ENCODE data around the gene MARK1.

The MARK1 gene

DNA sequence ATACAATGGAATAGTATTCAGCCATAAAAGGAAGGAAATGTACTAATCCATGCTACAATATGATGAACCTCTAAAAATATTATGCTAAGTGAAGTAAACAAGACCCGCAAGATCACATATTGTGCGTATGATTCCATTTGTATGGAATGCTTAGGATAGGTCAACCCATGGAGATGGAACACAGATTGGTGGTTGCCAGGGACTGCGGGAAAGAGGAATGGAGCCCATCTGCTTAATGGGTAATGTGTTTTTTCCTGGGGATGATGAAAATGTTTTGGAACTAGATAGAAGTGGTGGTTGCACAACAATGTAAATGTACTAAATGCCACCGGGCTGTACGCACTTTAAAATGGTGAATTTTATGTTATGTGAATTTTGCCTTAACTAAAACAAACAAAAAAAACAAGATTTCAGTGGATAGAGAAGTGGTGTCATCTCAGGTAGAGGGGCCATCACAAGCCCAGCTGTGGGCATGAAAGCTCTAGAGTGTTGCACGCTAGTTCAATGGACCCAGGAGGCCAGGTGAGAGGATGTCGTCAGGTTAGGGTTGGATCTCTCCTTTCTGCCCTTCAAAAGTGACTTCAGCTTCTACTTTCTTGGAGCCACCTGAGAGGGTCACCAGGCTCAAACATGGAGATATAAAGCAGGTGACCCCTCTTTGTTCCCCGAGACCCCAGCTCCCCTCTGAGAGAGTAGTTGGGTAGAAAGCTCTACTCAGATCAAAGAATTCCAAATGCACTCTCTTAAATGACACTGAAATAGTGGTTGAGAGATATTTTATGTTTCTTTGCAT, 164.7 kb downstream of the MARK1 start:
- no peak for DNase-seq

GRCh38 chr1:220694866-220695382, 167.0 kb downstream of the MARK1 start:
- DNase-seq, result no peak

DNA sequence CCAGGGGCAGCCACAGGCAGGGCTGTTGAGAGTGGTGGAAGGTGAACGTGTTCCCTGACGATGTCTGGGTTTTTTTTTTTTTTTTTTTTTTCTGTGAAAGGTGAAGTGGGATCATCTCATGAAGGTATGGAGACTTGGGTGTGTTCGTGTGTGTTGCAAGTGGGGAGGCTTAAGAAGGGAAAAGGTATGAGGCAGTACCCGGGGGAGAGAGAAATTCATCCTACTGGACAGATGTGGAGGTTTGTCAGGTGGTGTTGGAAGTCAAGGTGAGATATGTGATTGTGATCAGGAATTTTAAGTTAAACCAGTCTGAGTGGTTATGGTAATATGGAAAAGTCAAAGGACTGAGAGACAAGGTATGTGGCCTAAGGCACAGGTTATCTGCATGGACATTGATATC, 167.5 kb downstream of the MARK1 start:
- DNase-seq, result no peak

DNA sequence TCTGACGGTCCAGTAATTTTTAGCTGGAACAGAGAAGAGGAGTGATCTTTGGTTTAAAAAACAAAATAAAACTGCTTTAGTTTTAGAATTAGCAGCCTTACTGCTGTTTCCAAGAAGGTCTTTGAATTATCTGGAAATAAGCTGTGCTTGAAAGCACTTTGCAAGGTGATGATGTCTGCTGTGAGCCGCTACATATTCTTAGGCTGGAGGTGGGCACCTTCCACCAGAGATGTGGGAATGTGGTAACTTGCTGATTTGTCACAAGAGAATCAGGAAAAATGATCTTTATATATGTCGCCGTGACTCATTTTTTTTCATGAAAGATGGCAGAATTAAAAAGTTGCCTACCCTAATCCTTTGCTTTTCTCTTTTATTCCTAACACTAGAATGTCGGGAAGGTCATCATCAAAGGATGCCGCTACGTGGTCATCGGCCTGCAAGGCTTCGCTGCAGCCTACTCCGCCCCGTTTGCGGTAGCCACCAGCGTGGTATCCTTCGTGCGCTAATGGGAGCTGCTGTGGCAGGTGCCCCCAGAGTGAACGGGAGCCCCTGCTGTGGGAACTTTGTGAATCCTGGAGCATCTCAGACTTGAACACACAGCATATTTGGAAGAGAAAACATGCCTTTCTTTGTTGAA, 168.4 kb downstream of the MARK1 start:
- DNase-seq, result no peak

DNA sequence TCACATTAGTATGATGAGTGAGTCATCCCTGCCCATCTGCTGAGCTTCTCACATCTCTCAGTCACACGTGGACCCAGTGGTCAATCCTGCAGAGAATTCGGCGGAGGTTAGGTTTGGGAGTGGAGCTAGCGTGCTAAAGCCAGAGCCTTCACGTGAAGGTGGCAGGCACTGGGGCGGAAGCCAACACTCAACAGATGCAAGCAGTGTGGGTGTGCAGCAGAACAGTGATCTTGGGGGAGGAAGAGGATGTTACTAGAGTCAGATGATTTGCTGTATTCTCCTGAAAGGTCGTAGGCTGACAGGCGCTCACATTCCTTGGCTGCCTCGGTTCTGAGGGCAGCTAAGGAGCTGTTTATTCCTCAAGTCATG, 168.9 kb downstream of the MARK1 start:
- DNase-seq, result no peak

GRCh38 chr1:220697326-220697725, 169.4 kb downstream of the MARK1 start:
- DNase-seq, result no peak

GRCh38 chr1:220698607-220699016, 170.7 kb downstream of the MARK1 start:
- DNase-seq, result no peak

GRCh38 chr1:220699044-220699443, 171.1 kb downstream of the MARK1 start:
- DNase-seq, result no peak

DNA sequence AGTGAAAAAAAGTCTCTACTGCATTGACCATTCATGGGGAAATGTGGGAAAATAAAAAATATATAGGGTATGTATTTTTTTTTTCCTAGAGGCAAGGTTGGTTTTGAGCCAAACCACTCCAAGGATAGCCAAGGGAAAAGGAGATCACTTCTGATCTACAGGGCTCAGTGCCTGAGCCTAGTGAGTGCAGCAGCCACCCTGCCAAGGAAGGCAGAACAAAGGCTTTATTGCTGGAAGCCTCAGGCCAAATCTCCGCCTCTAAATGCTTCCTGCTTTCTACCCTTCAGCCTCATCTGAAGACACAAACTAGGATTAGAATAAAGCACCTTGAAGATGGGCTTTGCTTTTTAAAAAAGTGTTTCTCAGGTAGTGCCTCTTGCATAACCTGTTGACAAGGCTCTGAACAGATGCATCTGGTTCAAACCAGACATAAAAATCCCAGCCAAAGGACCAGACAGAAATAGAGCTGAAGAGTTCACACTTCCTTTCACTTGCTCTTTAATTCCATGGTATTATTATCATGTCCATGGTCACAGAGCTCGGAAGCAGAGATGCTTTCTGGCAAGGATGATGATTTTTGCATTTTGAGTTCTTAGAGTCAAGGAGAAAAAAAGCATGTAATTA, 172.7 kb downstream of the MARK1 start:
- DNase-seq, result no peak

DNA sequence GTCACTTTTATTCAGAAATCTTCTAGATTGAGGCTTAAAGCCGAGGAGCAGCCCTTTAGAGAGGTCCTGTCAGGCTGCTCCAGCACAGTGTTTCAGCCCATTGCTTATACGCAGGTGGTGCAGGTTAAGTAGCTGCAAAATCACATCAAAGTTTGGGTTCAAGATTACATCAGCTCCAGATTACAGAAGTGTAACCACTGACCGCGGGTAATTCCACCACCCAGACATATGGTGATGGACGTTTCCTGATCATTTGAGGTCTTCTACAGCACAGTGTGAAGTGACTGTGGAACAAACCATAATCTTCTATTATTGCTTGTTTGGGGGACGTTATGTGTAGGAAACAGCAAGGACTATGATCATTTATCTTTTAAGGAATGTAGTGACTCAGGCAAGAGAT, 174.0 kb downstream of the MARK1 start:
- DNase-seq, result no peak

GRCh38 chr1:220702733-220703270, 174.9 kb downstream of the MARK1 start:
- peak; percentile 30 for DNase-seq

GRCh38 chr1:220703305-220703704, 175.4 kb downstream of the MARK1 start:
- no peak for DNase-seq

DNA sequence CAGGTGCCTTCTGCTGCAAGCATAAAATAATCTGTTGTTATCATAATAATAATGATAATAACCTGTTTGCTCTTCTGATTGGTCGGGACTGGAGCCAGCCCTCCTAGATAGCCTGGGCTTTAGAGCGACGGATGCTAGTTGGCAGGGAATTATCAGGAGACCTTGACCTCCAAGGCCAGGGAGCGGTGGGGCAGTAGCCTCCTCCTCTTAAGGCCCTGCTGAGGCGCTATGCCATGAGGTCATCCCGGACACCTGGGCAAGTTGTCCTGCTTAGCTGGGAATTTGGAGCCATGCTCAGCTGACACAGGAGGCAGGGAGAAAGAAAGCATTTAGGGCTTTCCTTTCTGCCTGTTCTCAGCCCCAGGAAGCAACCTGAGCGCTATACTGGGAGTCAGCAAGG, 177.8 kb downstream of the MARK1 start:
- DNase-seq, result no peak

- no peak for DNase-seq
Observed at GRCh38 chr1:220706480-220706879, 178.5 kb downstream of the MARK1 start.

GRCh38 chr1:220707160-220707559, 179.2 kb downstream of the MARK1 start:
- DNase-seq, result no peak

DNA sequence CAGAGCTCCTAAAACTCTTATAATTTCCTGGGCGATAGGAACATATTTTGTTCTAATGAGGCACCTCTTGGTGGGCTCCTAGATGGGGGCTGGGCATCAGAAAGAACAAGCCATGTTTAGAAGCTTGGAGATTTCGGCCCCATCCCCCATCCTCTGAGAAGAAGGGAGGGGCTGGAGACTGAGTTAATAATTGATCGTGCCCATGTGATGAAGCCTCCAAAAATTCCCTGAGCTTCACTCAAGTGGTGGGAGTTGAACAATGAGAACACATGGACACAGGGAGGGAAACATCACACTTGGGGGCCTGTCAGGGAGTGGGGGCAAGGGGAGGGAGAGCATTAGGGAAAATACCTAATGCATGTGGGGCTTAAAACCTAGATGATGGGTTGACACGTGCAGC, 180.3 kb downstream of the MARK1 start:
- no peak for DNase-seq

GRCh38 chr1:220708936-220709801, 181.2 kb downstream of the MARK1 start:
- DNase-seq, result no peak

DNA sequence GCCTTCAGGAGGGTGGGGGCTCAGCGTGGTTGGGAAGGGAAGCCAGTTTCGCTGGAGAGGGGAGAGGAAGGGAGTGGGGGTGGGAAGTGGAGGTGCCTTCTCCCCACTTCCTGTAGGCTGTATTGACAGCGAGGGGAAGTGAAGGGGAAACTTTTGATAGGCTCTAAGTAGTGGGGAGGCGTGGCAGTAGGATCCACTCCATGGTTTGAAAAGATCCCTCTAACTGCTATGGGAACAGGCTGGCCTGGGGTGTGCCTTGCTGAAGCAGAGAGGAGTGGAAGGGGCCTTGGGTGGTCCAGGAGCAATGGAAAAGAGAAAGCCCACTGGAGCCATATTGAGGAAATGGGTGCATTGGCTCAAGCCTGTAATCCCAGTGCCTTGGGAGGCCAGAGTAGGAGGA, 182.4 kb downstream of the MARK1 start:
- no peak for DNase-seq

DNA sequence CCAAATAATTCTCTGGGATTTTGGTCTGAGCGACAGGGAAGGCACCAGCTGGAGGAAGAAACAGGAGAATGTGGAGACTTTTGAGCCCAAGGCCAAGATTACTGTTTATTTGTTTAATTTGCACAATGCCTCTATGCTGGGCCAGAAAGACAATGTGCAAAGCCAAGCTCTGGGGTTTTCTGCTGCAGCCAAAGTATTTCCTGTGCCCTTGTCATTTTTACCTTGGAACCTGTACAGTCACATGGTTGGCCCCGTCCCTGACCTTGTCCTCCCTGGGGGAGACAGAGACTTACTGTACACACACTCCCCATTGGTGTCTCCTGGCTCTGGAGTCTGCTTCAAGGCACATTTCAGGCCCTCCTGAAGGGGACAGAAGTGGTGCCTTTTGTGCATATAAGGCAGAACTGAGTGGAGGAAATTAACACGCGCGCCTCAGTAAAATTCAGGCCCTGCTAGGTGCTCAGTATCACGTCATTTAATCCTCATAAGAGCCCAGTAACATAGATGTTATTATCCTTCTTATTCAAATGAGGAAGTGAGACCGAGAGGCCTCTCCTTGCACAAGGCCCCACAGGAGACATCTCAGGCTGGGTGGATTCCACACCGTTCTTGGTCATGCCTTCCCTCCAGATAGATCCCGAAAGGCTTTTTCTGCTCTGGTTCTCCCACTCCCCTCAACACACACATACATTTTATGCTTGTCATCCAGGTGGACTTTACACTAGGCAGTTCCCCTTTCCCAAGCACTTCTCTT, 183.3 kb downstream of the MARK1 start:
- DNase-seq, result no peak
